ENCODE data around the gene KCNQ1. TPM values are rescaled to one million over a fixed set of nuclear protein-coding genes. Genes with fewer than 3 reads are reported as not detected.

KCNQ1 gene
- total and polyA plus RNA-seq, 9 of the 15 experiments (the other 6 are each of a cell fraction or from before 2014, with no cell fraction given): 0.44 TPM; not detected in 8

- TF ChIP-seq ZNF407 (IDR thresholded peaks at IDR 0.05; ENCODE audit: low read depth) (peak; percentile 34; the same call in 1 of the 2 replicates), DEAF1 (CRISPR knock-in tag; IDR thresholded peaks at IDR 0.05) (peak; percentile 98), STAG1 (CRISPR knock-in tag; IDR thresholded peaks at IDR 0.05; ENCODE audit: borderline replicate concordance) (peak; percentile 90), HLTF (IDR thresholded peaks at IDR 0.05) (peak; percentile 76; the same call in 1 of the 2 replicates), OTX1 (CRISPR knock-in tag; IDR thresholded peaks at IDR 0.05) (peak; percentile 78; the same call in 1 of the 2 replicates), MTA2 (IDR thresholded peaks at IDR 0.05; ENCODE audit: low read depth) (peak; percentile 27; the same call in 1 of the 2 replicates), WHSC1 (IDR thresholded peaks at IDR 0.05; ENCODE audit: low read length) (no peak), SRSF7 (optimal IDR thresholded peaks at IDR 0.05; ENCODE audit: low read depth, low read length) (no peak), PHB2 (IDR thresholded peaks at IDR 0.05; ENCODE audit: low read depth) (peak; percentile 38; the same call in 1 of the 2 replicates), ZC3H4 (CRISPR knock-in tag; IDR thresholded peaks at IDR 0.05; ENCODE audit: borderline replicate concordance) (no peak), SAFB (IDR thresholded peaks at IDR 0.05; ENCODE audit: borderline replicate concordance, low read depth, low read length) (no peak), ADNP (tag; IDR thresholded peaks at IDR 0.05) (no peak), ZKSCAN1 (IDR thresholded peaks at IDR 0.05; ENCODE audit: low read depth, low read length) (0 out of 2 replicates have a peak, but pooled peaks have one; percentile 41), E2F4 (CRISPR knock-in tag; IDR thresholded peaks at IDR 0.05; ENCODE audit: low read depth) (peak; percentile 31; the same call in 1 of the 2 replicates), ZNF146 (CRISPR knock-in tag; IDR thresholded peaks at IDR 0.05; ENCODE audit: unreplicated experiment) (no peak), ZNF174 (CRISPR knock-in tag; IDR thresholded peaks at IDR 0.05) (no peak), EHMT2 (IDR thresholded peaks at IDR 0.05) (peak; percentile 56; the same call in 1 of the 2 replicates), CSDE1 (IDR thresholded peaks at IDR 0.05) (0 out of 4 replicates have a peak, but pooled peaks of 1 of the 2 experiments have one; percentile 21), ZNF121 (CRISPR knock-in tag; conservative IDR thresholded peaks at IDR 0.05) (no peak), ZNF217 (CRISPR knock-in tag; IDR thresholded peaks at IDR 0.05) (no peak), CC2D1A (IDR thresholded peaks at IDR 0.05) (peak; percentile 94)
Measured at GRCh38 chr11:2428322-2428795, 16.4 kb upstream of the KCNQ1 start (continued).
